ENCODE results near the gene ARRDC2.

DNA sequence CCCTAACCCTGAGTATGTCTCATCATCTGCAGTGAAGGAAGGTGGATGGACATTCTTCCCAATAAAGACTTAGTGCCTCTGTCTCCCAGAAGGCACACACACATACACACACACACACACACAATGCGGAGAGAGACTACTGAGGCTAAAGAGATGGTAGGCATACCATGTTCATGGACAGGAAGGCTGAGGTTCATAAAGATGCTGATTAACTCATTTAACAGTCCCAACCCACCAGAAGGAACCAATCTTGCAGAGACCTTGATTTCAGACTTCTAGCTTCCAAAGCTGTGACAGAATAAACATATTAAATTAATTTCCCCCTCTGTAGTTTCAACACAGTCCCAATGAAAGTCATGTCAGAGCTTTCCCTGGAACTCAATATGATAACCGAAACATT is 33.1 kb downstream of the ARRDC2 start:
- TF ChIP-seq CTCF (IDR thresholded peaks at IDR 0.05; ENCODE audit: insufficient read depth, low read length, poor library complexity, severe bottlenecking) = no peak
- no peak for TF ChIP-seq EZH2phosphoT487 (conservative IDR thresholded peaks at IDR 0.05; ENCODE audit: low read length)

Measured in SU-DHL-6 (cell line).